Upper lobe of left lung (tissue), 6 donors: Measurements from ENCODE around the gene XDH. TPM values are rescaled to one million over a fixed set of nuclear protein-coding genes. Genes with fewer than 3 reads are reported as not detected.

Experiments
- ATAC-seq, 2 donors: fragments of 200-7000 bp; cut with Tn5 transposase; one replicate each; pipeline ENCODE4 v1.9.1; 2022; ENCODE audit warnings: mild to moderate bottlenecking in 2 of 2, moderate library complexity in 2 of 2; ENCODE audit not compliant: low FRiP score in 2 of 2
- DNase-seq, 2 donors: peaks; one replicate each; pipeline ENCODE4 v3.0.0-alpha.2; 2019 to 2020
- H3K27ac ChIP-seq, 4 donors: fragments of 200-600 bp; sonication (generic); one replicate each; pipeline ENCODE4 v1.5.1; 2016 to 2019
- H3K27me3 ChIP-seq, 4 donors: fragments of 200-600 bp; sonication (generic); one replicate each; pipeline ENCODE4 v1.5.1; 2017 to 2019
- H3K36me3 ChIP-seq, 4 donors: fragments of 200-600 bp; sonication (generic); one replicate each; pipeline ENCODE4 v1.5.1; 2016 to 2019
- H3K4me1 ChIP-seq, 4 donors: fragments of 200-600 bp; sonication (generic); one replicate each; pipeline ENCODE4 v1.5.1; 2018 to 2019
- H3K4me3 ChIP-seq, 4 donors: fragments of 200-600 bp; sonication (generic); one replicate each; pipeline ENCODE4 v1.5.1; 2017 to 2019; ENCODE audit warnings: mild to moderate bottlenecking in 2 of 4, moderate library complexity in 1 of 4
- H3K9me3 ChIP-seq, 4 donors: fragments of 200-600 bp; sonication (generic); one replicate each; pipeline ENCODE4 v1.5.1; 2018 to 2019
- EP300 ChIP-seq, 4 donors: sonication (generic); formaldehyde crosslinking; IDR thresholded peaks; one replicate each; pipeline ENCODE4 v1.5.1; 2017; ENCODE audit warnings: antibody characterized with exemption in 4 of 4, control low read depth in 2 of 4
- POLR2A ChIP-seq, 4 donors: fragments of 450-650 bp; IDR thresholded peaks; one replicate each; pipeline ENCODE4 v1.5.1; 2016 to 2017; ENCODE audit warnings: antibody characterized with exemption in 4 of 4, mild to moderate bottlenecking in 2 of 4
- POLR2AphosphoS5 ChIP-seq, 2 donors: sonication (generic); formaldehyde crosslinking; IDR thresholded peaks; one replicate each; pipeline ENCODE4 v1.5.1; 2017; ENCODE audit warnings: antibody characterized with exemption in 2 of 2
- WGBS, 2 donors: methylation state at CpG; one replicate each; pipeline ENCODE4 v1.1.5; 2017 to 2018; 5-methylcytosine and 5-hydroxymethylcytosine counted together
- total RNA-seq, 6 donors: library from RNA; depleted of rRNA in 4 of 6; stranded (reverse); fragments of >200 nt in 4 of 6; gene quantifications; one replicate each; pipeline versions ENCODE4 v1.1.0 to v1.2.1, GENCODE V29; 2016 to 2021
- TF ChIP-seq, protein P1 (sequence below), 6 experiments: fragments of 450-650 bp in 4 of 6; fragments of 200-600 bp in 2 of 6; sonication (generic) in 2 of 6; IDR thresholded peaks; one replicate each; pipeline ENCODE4 v1.5.1; 2016 to 2019; ENCODE audit warnings: antibody characterized with exemption in 6 of 6
- donor health status: DM: no; HTN: no; CAD: no; lungs with moderate emphysema.
- donor health status: DM: no; HTN: yes; CAD: no; lungs with severe emphysema.

The XDH gene
- total RNA-seq, 6 donors from 2014 or later: 0.30 to 2.9 (median 0.67) TPM; not detected in 1

DNA sequence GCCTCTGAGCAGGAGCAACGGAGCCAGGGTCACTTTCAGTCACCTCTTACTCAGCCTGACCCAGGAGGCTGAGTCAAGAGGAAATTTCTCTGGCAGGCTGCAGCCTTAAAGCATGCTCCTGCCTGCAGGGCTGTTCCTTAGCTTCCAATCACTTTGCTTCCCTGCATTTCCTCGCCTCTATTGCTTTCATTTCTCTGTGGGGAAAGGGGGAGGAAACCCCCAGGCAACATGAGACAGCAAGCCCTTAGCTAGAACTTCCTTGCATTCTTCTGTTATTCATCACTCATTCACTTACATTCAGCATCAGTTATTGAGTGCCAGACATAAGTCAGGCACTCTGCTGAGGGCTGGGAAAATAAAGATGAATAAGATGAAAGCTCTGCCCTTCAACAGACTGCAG is 13.0 kb downstream of the XDH start:
- TF ChIP-seq, protein P1, sequence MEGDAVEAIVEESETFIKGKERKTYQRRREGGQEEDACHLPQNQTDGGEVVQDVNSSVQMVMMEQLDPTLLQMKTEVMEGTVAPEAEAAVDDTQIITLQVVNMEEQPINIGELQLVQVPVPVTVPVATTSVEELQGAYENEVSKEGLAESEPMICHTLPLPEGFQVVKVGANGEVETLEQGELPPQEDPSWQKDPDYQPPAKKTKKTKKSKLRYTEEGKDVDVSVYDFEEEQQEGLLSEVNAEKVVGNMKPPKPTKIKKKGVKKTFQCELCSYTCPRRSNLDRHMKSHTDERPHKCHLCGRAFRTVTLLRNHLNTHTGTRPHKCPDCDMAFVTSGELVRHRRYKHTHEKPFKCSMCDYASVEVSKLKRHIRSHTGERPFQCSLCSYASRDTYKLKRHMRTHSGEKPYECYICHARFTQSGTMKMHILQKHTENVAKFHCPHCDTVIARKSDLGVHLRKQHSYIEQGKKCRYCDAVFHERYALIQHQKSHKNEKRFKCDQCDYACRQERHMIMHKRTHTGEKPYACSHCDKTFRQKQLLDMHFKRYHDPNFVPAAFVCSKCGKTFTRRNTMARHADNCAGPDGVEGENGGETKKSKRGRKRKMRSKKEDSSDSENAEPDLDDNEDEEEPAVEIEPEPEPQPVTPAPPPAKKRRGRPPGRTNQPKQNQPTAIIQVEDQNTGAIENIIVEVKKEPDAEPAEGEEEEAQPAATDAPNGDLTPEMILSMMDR (IDR thresholded peaks at IDR 0.05): no peak
- TF ChIP-seq POLR2A (IDR thresholded peaks at IDR 0.05) (no peak), EP300 (IDR thresholded peaks at IDR 0.05) (no peak), POLR2AphosphoS5 (IDR thresholded peaks at IDR 0.05) (no peak)
- H3K36me3 ChIP-seq: no peaks in the 10 kb centered on the region
- H3K9me3 ChIP-seq: no peaks in the 10 kb centered on the region
- no peaks in the 10 kb centered on the region for H3K4me1 ChIP-seq
- H3K27me3 ChIP-seq: peaks cover 0 to 3% (median 0%) of the 10 kb centered on the region in 4 donors
- no peak overlapping the region for H3K27ac ChIP-seq
- DNase-seq (no peak), ATAC-seq (no peak)
- WGBS, 2 donors: 45 to 57% methylated on average over 2 of the region's 2 CpGs
- no peak overlapping the region for H3K4me3 ChIP-seq

- H3K27ac ChIP-seq: no peak overlapping the region
- no peaks in the 10 kb centered on the region for H3K9me3 ChIP-seq
- H3K27me3 ChIP-seq: peaks cover 0 to 3% (median 0%) of the 10 kb centered on the region in 4 donors
- no peak overlapping the region for H3K4me3 ChIP-seq
- H3K36me3 ChIP-seq: no peaks in the 10 kb centered on the region
- DNase-seq (no peak), ATAC-seq (no peak)
- WGBS, 2 donors: 89 to 93% methylated on average over 2 of the region's 2 CpGs
- no peaks in the 10 kb centered on the region for H3K4me1 ChIP-seq
- TF ChIP-seq POLR2A (IDR thresholded peaks at IDR 0.05) (no peak), POLR2AphosphoS5 (IDR thresholded peaks at IDR 0.05) (no peak), EP300 (IDR thresholded peaks at IDR 0.05) (no peak)
- TF ChIP-seq, protein P1 (IDR thresholded peaks at IDR 0.05): no peak
Measured at GRCh38 chr2:31398881-31399280, 15.7 kb downstream of the XDH start.

GRCh38 chr2:31397094-31397493 is 17.4 kb downstream of the XDH start:
- Histone ChIP-seq H3K36me3 (no peaks in the 10 kb centered on the region), H3K4me1 (no peaks in the 10 kb centered on the region), H3K27ac (no peak overlapping the region), H3K4me3 (no peak overlapping the region), H3K9me3 (no peaks in the 10 kb centered on the region), H3K27me3 (peaks cover 0 to 3% (median 0%) of the 10 kb centered on the region in 4 donors)
- WGBS, 2 donors: 65 to 71% methylated on average over 4 of the region's 4 CpGs
- DNase-seq: no peak
- TF ChIP-seq EP300 (IDR thresholded peaks at IDR 0.05): no peak
- ATAC-seq: no peak

DNA sequence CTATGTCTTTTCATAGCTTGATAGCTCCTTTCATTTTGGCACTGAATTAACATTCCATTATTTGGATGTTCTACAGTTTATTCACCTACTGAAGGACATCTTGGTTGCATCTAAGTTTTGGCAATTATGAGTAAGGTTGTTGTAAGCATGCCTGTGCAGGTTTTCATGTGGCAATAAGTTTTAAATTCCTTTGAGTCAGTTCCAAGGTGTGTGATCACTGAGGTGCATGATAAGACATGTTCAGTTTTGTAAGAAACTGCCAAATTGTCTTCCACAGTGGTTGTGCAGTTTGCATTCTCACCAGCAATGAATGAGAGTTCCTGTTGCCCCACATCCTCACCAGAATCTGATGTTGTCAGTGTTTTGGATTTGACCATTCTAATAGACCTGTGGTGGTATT is 24.2 kb downstream of the XDH start:
- no peaks in the 10 kb centered on the region for H3K27me3 ChIP-seq
- TF ChIP-seq POLR2A (IDR thresholded peaks at IDR 0.05) (no peak), EP300 (IDR thresholded peaks at IDR 0.05) (no peak), POLR2AphosphoS5 (IDR thresholded peaks at IDR 0.05) (no peak)
- TF ChIP-seq, protein P1 (IDR thresholded peaks at IDR 0.05): no peak
- no peaks in the 10 kb centered on the region for H3K9me3 ChIP-seq
- DNase-seq (no peak), ATAC-seq (no peak)
- no peak overlapping the region for H3K27ac ChIP-seq
- H3K4me1 ChIP-seq: no peaks in the 10 kb centered on the region
- H3K36me3 ChIP-seq: no peaks in the 10 kb centered on the region
- no peak overlapping the region for H3K4me3 ChIP-seq

GRCh38 chr2:31388736-31389135 is 25.8 kb downstream of the XDH start:
- WGBS, 2 donors: 73 to 82% methylated on average over 3 to 4 of the region's 4 CpGs
- Histone ChIP-seq H3K4me3 (no peak overlapping the region), H3K27ac (no peak overlapping the region), H3K4me1 (no peaks in the 10 kb centered on the region), H3K9me3 (no peaks in the 10 kb centered on the region), H3K27me3 (no peaks in the 10 kb centered on the region), H3K36me3 (no peaks in the 10 kb centered on the region)
- ATAC-seq (no peak), DNase-seq (no peak)
- no peak for TF ChIP-seq POLR2AphosphoS5 (IDR thresholded peaks at IDR 0.05)
- TF ChIP-seq, protein P1 (IDR thresholded peaks at IDR 0.05): no peak
- TF ChIP-seq EP300 (IDR thresholded peaks at IDR 0.05): no peak
- no peak for TF ChIP-seq POLR2A (IDR thresholded peaks at IDR 0.05)
